DOHH2 (cell line): ENCODE measurements around the gene C1orf174.

Source experiments
- H3F3A ChIP-seq: fragments of 200-600 bp; sonication (generic), shearing (Covaris generic); 2 replicates; pipeline ENCODE4 v1.6.0; 2016; ENCODE audit warnings: antibody characterized with exemption, mild to moderate bottlenecking; ENCODE audit not compliant: control insufficient read depth, insufficient read depth
- H3K27ac ChIP-seq: fragments of 200-600 bp; sonication (generic); 2 replicates; pipeline ENCODE4 v1.5.1; 2014; ENCODE audit warnings: low read depth, mild to moderate bottlenecking, low read length, moderate library complexity
- H3K27me3 ChIP-seq: fragments of 200-600 bp; sonication (generic); 2 replicates; pipeline ENCODE4 v1.6.1; 2014; ENCODE audit warnings: mild to moderate bottlenecking, low read length, mixed read lengths; ENCODE audit not compliant: control insufficient read depth
- H3K36me3 ChIP-seq: fragments of 200-600 bp; sonication (generic); 2 replicates; pipeline ENCODE4 v1.6.1; 2014; ENCODE audit warnings: mild to moderate bottlenecking, low read length, moderate library complexity, mixed read lengths; ENCODE audit not compliant: control insufficient read depth
- H3K4me1 ChIP-seq: fragments of 200-600 bp; sonication (generic); 2 replicates; pipeline ENCODE4 v1.6.1; 2014; ENCODE audit warnings: mild to moderate bottlenecking, low read length, mixed read lengths; ENCODE audit not compliant: control insufficient read depth
- H3K4me2 ChIP-seq: fragments of 200-600 bp; sonication (generic); 2 replicates; pipeline ENCODE4 v1.6.0; 2014; ENCODE audit warnings: mild to moderate bottlenecking, low read length, moderate library complexity
- H3K4me3 ChIP-seq: fragments of 200-600 bp; sonication (generic); 2 replicates; pipeline ENCODE4 v1.5.1; 2014; ENCODE audit warnings: mild to moderate bottlenecking, low read length, mixed read lengths
- H3K79me2 ChIP-seq: fragments of 200-600 bp; sonication (generic); 2 replicates; pipeline ENCODE4 v1.6.1; 2014; ENCODE audit warnings: mild to moderate bottlenecking, low read length, mixed read lengths; ENCODE audit not compliant: control insufficient read depth
- H3K9me2 ChIP-seq: fragments of 200-600 bp; sonication (generic); replicated peaks from 2 replicates; pipeline ENCODE4 v1.6.1; 2014; ENCODE audit warnings: mild to moderate bottlenecking, low read length, mixed read lengths; ENCODE audit not compliant: control insufficient read depth
- H3K9me3 ChIP-seq: fragments of 200-600 bp; sonication (generic); 2 replicates; pipeline ENCODE4 v1.6.1; 2014; ENCODE audit warnings: antibody characterized with exemption, low read length, mixed read lengths; ENCODE audit not compliant: control insufficient read depth, insufficient read depth
- H4K20me1 ChIP-seq: fragments of 200-600 bp; sonication (generic); 2 replicates; pipeline ENCODE4 v1.6.0; 2014; ENCODE audit warnings: low read depth, mild to moderate bottlenecking, antibody characterized with exemption, low read length, moderate library complexity; ENCODE audit not compliant: control insufficient read depth, insufficient read depth
- EZH2phosphoT487 ChIP-seq: fragments of 200-600 bp; sonication (generic); IDR thresholded peaks from 2 replicates; pipeline ENCODE4 v1.6.1; 2017; ENCODE audit warnings: borderline replicate concordance, mild to moderate bottlenecking, antibody characterized with exemption, low read length, moderate library complexity, mixed read lengths
- TF ChIP-seq, protein P1 (sequence below): fragments of 200-600 bp; sonication (generic); IDR thresholded peaks from one replicate; pipeline ENCODE4 v1.5.1; 2014; ENCODE audit warnings: antibody characterized with exemption, mild to moderate bottlenecking, low read depth, low read length; ENCODE audit not compliant: poor library complexity, severe bottlenecking

C1orf174 gene

DNA sequence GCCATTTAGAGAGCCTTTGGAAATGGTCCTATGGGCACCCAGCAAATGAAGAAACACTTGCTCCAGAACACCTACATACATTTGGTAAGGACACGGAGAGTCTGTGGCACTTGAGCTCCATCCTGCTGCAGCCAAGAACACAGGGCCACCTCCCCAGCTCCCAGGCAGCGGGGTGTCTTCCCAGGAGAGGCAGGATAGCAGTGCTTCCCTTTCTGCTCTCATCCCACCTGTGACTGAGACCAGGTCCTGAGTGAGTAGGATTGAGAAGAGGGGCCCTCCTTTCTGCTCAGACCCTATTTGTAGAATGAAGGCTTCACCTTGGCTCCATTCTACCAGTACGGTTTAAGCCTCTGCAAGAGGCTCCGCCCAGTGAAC lies 4.1 kb downstream of the C1orf174 start:
- Histone ChIP-seq H3F3A (peaks cover 2% of the 10 kb centered on the region; the same call in 1 of the 2 replicates), H3K4me3 (no peak overlapping the region), H3K4me1 (peaks cover 31% of the 10 kb centered on the region), H3K27ac (no peak overlapping the region), H4K20me1 (no peaks in the 10 kb centered on the region), H3K79me2 (peaks cover 77% of the 10 kb centered on the region), H3K36me3 (peaks cover 29% of the 10 kb centered on the region), H3K9me2 (no peaks in the 10 kb centered on the region), H3K27me3 (no peaks in the 10 kb centered on the region), H3K4me2 (no peak overlapping the region), H3K9me3 (no peaks in the 10 kb centered on the region)
- TF ChIP-seq, protein P1, sequence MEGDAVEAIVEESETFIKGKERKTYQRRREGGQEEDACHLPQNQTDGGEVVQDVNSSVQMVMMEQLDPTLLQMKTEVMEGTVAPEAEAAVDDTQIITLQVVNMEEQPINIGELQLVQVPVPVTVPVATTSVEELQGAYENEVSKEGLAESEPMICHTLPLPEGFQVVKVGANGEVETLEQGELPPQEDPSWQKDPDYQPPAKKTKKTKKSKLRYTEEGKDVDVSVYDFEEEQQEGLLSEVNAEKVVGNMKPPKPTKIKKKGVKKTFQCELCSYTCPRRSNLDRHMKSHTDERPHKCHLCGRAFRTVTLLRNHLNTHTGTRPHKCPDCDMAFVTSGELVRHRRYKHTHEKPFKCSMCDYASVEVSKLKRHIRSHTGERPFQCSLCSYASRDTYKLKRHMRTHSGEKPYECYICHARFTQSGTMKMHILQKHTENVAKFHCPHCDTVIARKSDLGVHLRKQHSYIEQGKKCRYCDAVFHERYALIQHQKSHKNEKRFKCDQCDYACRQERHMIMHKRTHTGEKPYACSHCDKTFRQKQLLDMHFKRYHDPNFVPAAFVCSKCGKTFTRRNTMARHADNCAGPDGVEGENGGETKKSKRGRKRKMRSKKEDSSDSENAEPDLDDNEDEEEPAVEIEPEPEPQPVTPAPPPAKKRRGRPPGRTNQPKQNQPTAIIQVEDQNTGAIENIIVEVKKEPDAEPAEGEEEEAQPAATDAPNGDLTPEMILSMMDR = no peak
- TF ChIP-seq EZH2phosphoT487 = no peak

DNA sequence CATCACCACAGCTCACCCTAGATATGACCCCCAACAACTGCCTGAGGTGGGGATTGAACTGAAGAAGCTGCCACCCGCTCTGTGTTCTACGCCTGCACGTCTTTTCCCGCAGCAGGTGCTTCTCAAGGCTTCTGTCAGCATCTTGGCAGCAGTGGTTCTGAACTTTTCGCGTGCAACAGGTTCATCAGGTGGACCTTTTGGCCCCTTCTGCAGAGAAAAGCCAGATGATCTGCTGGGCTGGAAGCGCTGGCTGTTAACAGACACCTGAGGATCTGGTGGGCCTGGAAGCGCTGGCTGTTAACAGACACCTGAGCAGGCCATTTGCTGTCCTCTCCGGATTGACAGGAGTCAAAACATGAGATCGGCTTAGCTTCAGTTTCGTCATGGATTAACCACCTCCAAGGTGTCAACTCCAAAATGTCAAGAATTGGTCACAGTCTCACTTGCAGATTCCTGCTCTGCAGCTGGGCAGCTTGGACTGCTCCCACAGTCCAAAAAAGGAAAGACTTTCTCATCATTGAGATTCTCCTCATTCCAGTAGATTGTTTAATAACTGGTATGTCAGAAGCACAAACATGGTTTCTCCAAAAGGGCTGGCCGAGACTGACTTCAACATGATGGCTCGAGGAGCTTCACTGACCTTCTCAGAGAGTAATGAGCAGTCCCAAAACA lies 4.7 kb downstream of the C1orf174 start:
- Histone ChIP-seq H3F3A (peaks cover 2% of the 10 kb centered on the region; the same call in 1 of the 2 replicates), H3K4me2 (no peak overlapping the region), H3K27ac (no peak overlapping the region), H3K79me2 (peaks cover 77% of the 10 kb centered on the region), H3K36me3 (peaks cover 34% of the 10 kb centered on the region), H3K9me2 (no peaks in the 10 kb centered on the region), H3K4me3 (no peak overlapping the region), H3K9me3 (no peaks in the 10 kb centered on the region), H3K4me1 (peaks cover 31% of the 10 kb centered on the region), H4K20me1 (no peaks in the 10 kb centered on the region), H3K27me3 (no peaks in the 10 kb centered on the region)
- no peak for TF ChIP-seq EZH2phosphoT487
- TF ChIP-seq, protein P1 = no peak

DNA sequence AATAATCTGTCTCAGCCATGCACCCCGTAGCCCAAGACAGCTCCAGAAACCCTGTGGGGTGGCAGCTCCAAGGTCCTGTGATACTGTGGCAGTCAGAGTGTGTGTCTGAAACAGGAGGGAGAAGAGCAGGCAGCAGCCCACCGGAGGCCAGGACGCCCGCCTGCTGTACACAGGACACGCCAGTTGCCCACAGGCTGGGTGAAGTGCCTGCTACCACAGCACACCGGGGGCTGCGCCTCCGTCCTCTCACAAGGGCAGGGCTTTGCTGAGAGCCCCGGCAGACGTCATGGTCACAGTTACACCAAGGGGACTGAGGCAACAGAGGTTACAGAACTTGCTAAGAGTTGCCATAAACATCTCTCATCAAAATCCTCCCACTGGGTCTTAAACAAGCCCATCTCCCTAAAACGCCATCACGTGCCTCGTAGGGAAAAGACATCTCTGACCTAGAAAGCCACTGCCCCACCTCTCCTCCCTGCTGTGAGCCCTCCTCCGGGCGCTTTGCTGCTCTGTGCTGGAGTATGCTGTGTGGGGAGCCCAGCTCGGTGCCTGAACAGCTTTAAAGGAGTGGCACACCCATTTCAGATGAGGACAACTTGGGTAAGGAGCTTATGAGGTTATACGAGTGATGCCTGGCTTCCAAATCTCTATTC lies 5.3 kb downstream of the C1orf174 start:
- no peak overlapping the region for H3K27ac ChIP-seq
- no peaks in the 10 kb centered on the region for H4K20me1 ChIP-seq
- H3K79me2 ChIP-seq = peaks cover 75% of the 10 kb centered on the region
- no peak overlapping the region for H3K4me2 ChIP-seq
- H3K9me3 ChIP-seq = no peaks in the 10 kb centered on the region
- H3K27me3 ChIP-seq = no peaks in the 10 kb centered on the region
- H3K4me1 ChIP-seq = peaks cover 31% of the 10 kb centered on the region
- TF ChIP-seq, protein P1 = no peak
- no peak for TF ChIP-seq EZH2phosphoT487
- peaks cover 2% of the 10 kb centered on the region; the same call in 1 of the 2 replicates for H3F3A ChIP-seq
- no peak overlapping the region for H3K4me3 ChIP-seq
- no peaks in the 10 kb centered on the region for H3K9me2 ChIP-seq
- H3K36me3 ChIP-seq = peaks cover 40% of the 10 kb centered on the region
